ENCODE measurements around the gene OLFML2A.
"Not testable (repeated sequence)": the region's sequence is repeated elsewhere in the genome, so short reads cannot be mapped to it uniquely, and the experiment has no call there.

OLFML2A gene

GRCh38 chr9:124843456-124844034 is 66.6 kb downstream of the OLFML2A start:
- H3K27me3 ChIP-seq (ENCODE audit: insufficient read depth, low read length), result no peaks in the 10 kb centered on the region
- H3K4me1 ChIP-seq (ENCODE audit: insufficient read depth, low read length, severe bottlenecking), result peaks cover 28% of the 10 kb centered on the region
- H3K79me2 ChIP-seq (ENCODE audit: insufficient read depth, low read length), result no peaks in the 10 kb centered on the region
- no peak overlapping the region for H3K4me2 ChIP-seq (ENCODE audit: low read length)
- H3K27ac ChIP-seq (ENCODE audit: low read depth, low read length, poor library complexity, severe bottlenecking), result no peak overlapping the region
- H3K9ac ChIP-seq (ENCODE audit: low read length), result no peak overlapping the region
- no peaks in the 10 kb centered on the region for H3K9me3 ChIP-seq (ENCODE audit: low read length)
- no peak overlapping the region for H3K4me3 ChIP-seq (ENCODE audit: low read depth, low read length, poor library complexity, severe bottlenecking)
- no peak overlapping the region for H2AFZ ChIP-seq (ENCODE audit: low read length)
- H4K20me1 ChIP-seq (ENCODE audit: insufficient read depth, low read length), result no peaks in the 10 kb centered on the region
- H3K9me2 ChIP-seq (ENCODE audit: low read depth, low read length), result no peaks in the 10 kb centered on the region
- H3F3A ChIP-seq (ENCODE audit: insufficient read depth, low read length), result no peaks in the 10 kb centered on the region
- H3K36me3 ChIP-seq (ENCODE audit: insufficient read depth, low read length), result no peaks in the 10 kb centered on the region
- TF ChIP-seq EZH2 (IDR thresholded peaks at IDR 0.05; ENCODE audit: borderline replicate concordance, low read length), result no peak
- TF ChIP-seq, protein P1, sequence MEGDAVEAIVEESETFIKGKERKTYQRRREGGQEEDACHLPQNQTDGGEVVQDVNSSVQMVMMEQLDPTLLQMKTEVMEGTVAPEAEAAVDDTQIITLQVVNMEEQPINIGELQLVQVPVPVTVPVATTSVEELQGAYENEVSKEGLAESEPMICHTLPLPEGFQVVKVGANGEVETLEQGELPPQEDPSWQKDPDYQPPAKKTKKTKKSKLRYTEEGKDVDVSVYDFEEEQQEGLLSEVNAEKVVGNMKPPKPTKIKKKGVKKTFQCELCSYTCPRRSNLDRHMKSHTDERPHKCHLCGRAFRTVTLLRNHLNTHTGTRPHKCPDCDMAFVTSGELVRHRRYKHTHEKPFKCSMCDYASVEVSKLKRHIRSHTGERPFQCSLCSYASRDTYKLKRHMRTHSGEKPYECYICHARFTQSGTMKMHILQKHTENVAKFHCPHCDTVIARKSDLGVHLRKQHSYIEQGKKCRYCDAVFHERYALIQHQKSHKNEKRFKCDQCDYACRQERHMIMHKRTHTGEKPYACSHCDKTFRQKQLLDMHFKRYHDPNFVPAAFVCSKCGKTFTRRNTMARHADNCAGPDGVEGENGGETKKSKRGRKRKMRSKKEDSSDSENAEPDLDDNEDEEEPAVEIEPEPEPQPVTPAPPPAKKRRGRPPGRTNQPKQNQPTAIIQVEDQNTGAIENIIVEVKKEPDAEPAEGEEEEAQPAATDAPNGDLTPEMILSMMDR (IDR thresholded peaks at IDR 0.05; ENCODE audit: low read length), result no peak

DNA sequence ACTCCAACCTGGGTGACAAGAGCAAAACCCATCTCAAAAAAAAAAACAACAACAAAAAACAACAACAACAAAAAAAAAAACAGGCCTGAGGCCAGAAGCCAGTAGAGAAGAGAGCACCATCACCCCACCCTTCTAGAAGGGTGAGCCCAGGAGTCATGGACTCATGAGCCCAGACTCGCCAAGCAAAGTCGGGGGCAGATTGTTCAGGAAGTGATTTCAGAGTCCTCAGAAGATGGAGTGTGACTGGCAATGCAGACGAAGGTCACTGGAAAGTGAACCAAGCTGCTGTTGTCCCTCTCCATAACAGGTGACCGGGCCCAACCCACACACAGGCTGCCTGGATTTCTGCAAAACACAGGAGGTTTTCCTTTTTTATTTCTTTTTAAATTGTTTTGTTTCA is 67.4 kb downstream of the OLFML2A start:
- H3K27ac ChIP-seq (ENCODE audit: low read depth, low read length, poor library complexity, severe bottlenecking), result no peak overlapping the region
- H3K9me2 ChIP-seq (ENCODE audit: low read depth, low read length), result no peaks in the 10 kb centered on the region
- H3K27me3 ChIP-seq (ENCODE audit: insufficient read depth, low read length), result no peaks in the 10 kb centered on the region
- no peak overlapping the region for H2AFZ ChIP-seq (ENCODE audit: low read length)
- H3K9ac ChIP-seq (ENCODE audit: low read length), result no peak overlapping the region
- H3K79me2 ChIP-seq (ENCODE audit: insufficient read depth, low read length), result no peaks in the 10 kb centered on the region
- no peaks in the 10 kb centered on the region for H4K20me1 ChIP-seq (ENCODE audit: insufficient read depth, low read length)
- peaks cover 28% of the 10 kb centered on the region for H3K4me1 ChIP-seq (ENCODE audit: insufficient read depth, low read length, severe bottlenecking)
- no peaks in the 10 kb centered on the region for H3K9me3 ChIP-seq (ENCODE audit: low read length)
- no peaks in the 10 kb centered on the region for H3F3A ChIP-seq (ENCODE audit: insufficient read depth, low read length)
- no peak overlapping the region for H3K4me3 ChIP-seq (ENCODE audit: low read depth, low read length, poor library complexity, severe bottlenecking)
- H3K36me3 ChIP-seq (ENCODE audit: insufficient read depth, low read length), result no peaks in the 10 kb centered on the region
- H3K4me2 ChIP-seq (ENCODE audit: low read length), result no peak overlapping the region
- no peak for TF ChIP-seq EZH2 (IDR thresholded peaks at IDR 0.05; ENCODE audit: borderline replicate concordance, low read length)
- TF ChIP-seq, protein P1 (IDR thresholded peaks at IDR 0.05; ENCODE audit: low read length), result no peak

- H3K4me1 ChIP-seq (ENCODE audit: insufficient read depth, low read length, severe bottlenecking), result peaks cover 21% of the 10 kb centered on the region
- H3K4me2 ChIP-seq (ENCODE audit: low read length); H3K4me3 ChIP-seq (ENCODE audit: low read depth, low read length, poor library complexity, severe bottlenecking); H2AFZ ChIP-seq (ENCODE audit: low read length); H3K27ac ChIP-seq (ENCODE audit: low read depth, low read length, poor library complexity, severe bottlenecking); H3K36me3 ChIP-seq (ENCODE audit: insufficient read depth, low read length); H3F3A ChIP-seq (ENCODE audit: insufficient read depth, low read length); H3K9ac ChIP-seq (ENCODE audit: low read length); H3K79me2 ChIP-seq (ENCODE audit: insufficient read depth, low read length); H3K27me3 ChIP-seq (ENCODE audit: insufficient read depth, low read length); H3K9me3 ChIP-seq (ENCODE audit: low read length); H3K9me2 ChIP-seq (ENCODE audit: low read depth, low read length); H4K20me1 ChIP-seq (ENCODE audit: insufficient read depth, low read length): not testable (repeated sequence)
Observed at GRCh38 chr9:124846467-124846866, 69.5 kb downstream of the OLFML2A start.

DNA sequence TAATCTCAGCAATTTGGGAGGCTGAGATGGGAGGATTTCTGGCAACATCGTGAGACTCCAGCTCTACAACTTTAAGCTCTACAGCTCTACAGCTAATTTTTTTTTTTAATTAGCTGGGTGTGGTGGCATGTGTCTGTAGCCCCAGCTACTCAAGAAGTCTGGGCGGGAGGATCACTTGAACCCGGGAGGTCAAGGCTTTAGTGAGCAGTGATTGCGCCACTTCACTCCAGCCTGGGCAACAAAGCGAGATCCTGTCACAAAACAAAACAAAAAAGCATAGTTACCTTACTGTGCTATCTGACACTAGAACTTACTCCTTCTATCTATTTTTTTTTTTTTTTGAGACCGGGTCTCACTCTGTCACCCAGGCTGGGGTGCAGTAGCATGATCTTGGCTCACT is 70.0 kb downstream of the OLFML2A start:
- Histone ChIP-seq H3K9me2 (ENCODE audit: low read depth, low read length) (no peaks in the 10 kb centered on the region), H3K9me3 (ENCODE audit: low read length) (no peaks in the 10 kb centered on the region), H3K27me3 (ENCODE audit: insufficient read depth, low read length) (no peaks in the 10 kb centered on the region; the same call in 1 of the 2 replicates), H3K4me1 (ENCODE audit: insufficient read depth, low read length, severe bottlenecking) (peaks cover 21% of the 10 kb centered on the region), H3K4me2 (ENCODE audit: low read length) (no peak overlapping the region), H3K36me3 (ENCODE audit: insufficient read depth, low read length) (no peaks in the 10 kb centered on the region), H3K9ac (ENCODE audit: low read length) (no peak overlapping the region), H4K20me1 (ENCODE audit: insufficient read depth, low read length) (no peaks in the 10 kb centered on the region), H3K27ac (ENCODE audit: low read depth, low read length, poor library complexity, severe bottlenecking) (no peak overlapping the region), H3K4me3 (ENCODE audit: low read depth, low read length, poor library complexity, severe bottlenecking) (no peak overlapping the region), H3F3A (ENCODE audit: insufficient read depth, low read length) (no peaks in the 10 kb centered on the region), H3K79me2 (ENCODE audit: insufficient read depth, low read length) (no peaks in the 10 kb centered on the region), H2AFZ (ENCODE audit: low read length) (no peak overlapping the region)
- TF ChIP-seq, protein P1 (IDR thresholded peaks at IDR 0.05; ENCODE audit: low read length), result no peak
- TF ChIP-seq EZH2 (IDR thresholded peaks at IDR 0.05; ENCODE audit: borderline replicate concordance, low read length), result no peak

Measured in OCI-LY1 (cell line).